WTC11 (cell line): ENCODE results near the gene PBRM1.

ENCODE experiments used
- CTCF ChIP-seq: fragments of 200-600 bp; IDR thresholded peaks from 2 replicates; pipeline ENCODE4 v1.8.0; 2022; ENCODE audit warnings: antibody characterized with exemption
- E2F1 ChIP-seq: sonication (generic); formaldehyde crosslinking; IDR thresholded peaks from 2 replicates; pipeline ENCODE4 v1.8.0; 2022; ENCODE audit warnings: mild to moderate bottlenecking, missing genetic modification reagents
- FOXP1 ChIP-seq: sonication (generic); formaldehyde crosslinking; IDR thresholded peaks from 2 replicates; pipeline ENCODE4 v1.8.0; 2022; ENCODE audit warnings: missing genetic modification reagents, mild to moderate bottlenecking, moderate library complexity, borderline replicate concordance
- GRHL2 ChIP-seq: fragments of 250-450 bp; sonication (Bioruptor Pico); IDR thresholded peaks from 2 replicates; pipeline ENCODE4 v1.8.0; 2022; ENCODE audit warnings: mild to moderate bottlenecking, moderate library complexity; ENCODE audit not compliant: insufficient replicate concordance, severe bottlenecking
- OVOL2 ChIP-seq: fragments of 250-450 bp; sonication (Bioruptor Pico); IDR thresholded peaks from 2 replicates; pipeline ENCODE4 v1.9.0; 2021; ENCODE audit warnings: mild to moderate bottlenecking, borderline replicate concordance
- USF2 ChIP-seq: sonication (generic); formaldehyde crosslinking; IDR thresholded peaks from 2 replicates; pipeline ENCODE4 v1.8.1; 2023; ENCODE audit warnings: mild to moderate bottlenecking, missing genetic modification reagents, moderate library complexity

- TF ChIP-seq E2F1 (CRISPR knock-in tag) (no peak), USF2 (CRISPR knock-in tag) (no peak), CTCF (no peak), GRHL2 (CRISPR knock-in tag) (no peak), OVOL2 (CRISPR knock-in tag) (no peak), FOXP1 (CRISPR knock-in tag) (no peak)
Measured at GRCh38 chr3:52679811-52680210, 5.9 kb downstream of the PBRM1 start.
